H1 (cell line): Measurements from ENCODE around the gene FAR2. TPM values are rescaled to one million over a fixed set of nuclear protein-coding genes. Genes with fewer than 3 reads are reported as not detected.

Source experiments
- CTCF ChIA-PET: fragments of 300-600 bp; sonication (Branson Sonifier 250); formaldehyde crosslinking; loops from one replicate; lab custom pipeline; 2021; ENCODE audit not compliant: partially characterized antibody; lab: Charles Lee
- POLR2A ChIA-PET: fragments of 300-600 bp; sonication (Branson Sonifier 250); formaldehyde crosslinking; loops from one replicate; lab custom pipeline; 2021; ENCODE audit warnings: inconsistent platforms; ENCODE audit not compliant: partially characterized antibody; lab: Charles Lee
- DNase-seq, 2 experiments: peaks; one replicate each; pipeline versions ENCODE4 v3.0.0 to v3.0.0-alpha.2; 2010 to 2022; ENCODE audit warnings: low spot score in 2 of 2, low read depth in 1 of 2, mixed read lengths in 1 of 2
- FAIRE-seq: peaks from 2 replicates; lab custom pipeline; 2011; peaks lifted over from hg19 to GRCh38; lab: Jason Lieb, UNC
- H2AFZ ChIP-seq: 2 replicates; pipeline ENCODE4 v1.8.1; 2012; ENCODE audit warnings: low read length, inconsistent platforms
- H2AK5ac ChIP-seq: 2 replicates; pipeline ENCODE4 v1.6.1; 2013; ENCODE audit warnings: low read depth, low read length
- H2BK120ac ChIP-seq: replicated peaks from 2 replicates; pipeline ENCODE3; 2013; ENCODE audit warnings: low read depth, low read length, inconsistent platforms
- H2BK12ac ChIP-seq: 2 replicates; pipeline ENCODE4 v1.6.1; 2013; ENCODE audit warnings: low read depth, low read length
- H2BK15ac ChIP-seq: 2 replicates; pipeline ENCODE4 v1.6.1; 2013; ENCODE audit warnings: low read length
- H2BK20ac ChIP-seq: 2 replicates; pipeline ENCODE4 v1.6.1; 2013; ENCODE audit warnings: low read length
- H2BK5ac ChIP-seq: 2 replicates; pipeline ENCODE4 v1.6.1; 2013; ENCODE audit warnings: low read depth, low read length
- H3K14ac ChIP-seq: 2 replicates; pipeline ENCODE4 v1.6.1; 2013; ENCODE audit warnings: inconsistent platforms; ENCODE audit not compliant: insufficient read length
- H3K18ac ChIP-seq: 2 replicates; pipeline ENCODE4 v1.6.1; 2013; ENCODE audit warnings: low read length; ENCODE audit errors: extremely low read depth
- H3K23ac ChIP-seq: 2 replicates; pipeline ENCODE4 v1.6.1; 2013; ENCODE audit warnings: inconsistent platforms; ENCODE audit not compliant: insufficient read length
- H3K23me2 ChIP-seq: 2 replicates; pipeline ENCODE4 v1.6.1; 2013; ENCODE audit warnings: low read depth, low read length
- H3K27ac ChIP-seq: 2 replicates; pipeline ENCODE4 v1.6.1; 2011; ENCODE audit warnings: low read depth, low read length, inconsistent platforms
- H3K27me3 ChIP-seq, 4 experiments: replicated peaks in 1 of 4; 1 replicate in 1 of 4; 2 replicates in 3 of 4; pipeline versions ENCODE4 v1.6.1 to v1.8.1; 2011 to 2013; ENCODE audit warnings: low read length in 3 of 4, mild to moderate bottlenecking in 3 of 4, inconsistent platforms in 2 of 4, mixed read lengths in 2 of 4, moderate library complexity in 1 of 4; ENCODE audit not compliant: control insufficient read depth in 3 of 4, insufficient read depth in 3 of 4; ENCODE audit errors: extremely low read depth in 1 of 4
- H3K36me3 ChIP-seq, 4 experiments: 2 replicates each; pipeline versions ENCODE4 v1.6.1 to v1.8.1; 2011 to 2013; ENCODE audit warnings: mild to moderate bottlenecking in 4 of 4, low read length in 3 of 4, moderate library complexity in 2 of 4, control low read depth in 1 of 4, inconsistent platforms in 1 of 4; ENCODE audit not compliant: insufficient read depth in 4 of 4, control insufficient read depth in 2 of 4
- H3K4ac ChIP-seq: replicated peaks from 2 replicates; pipeline ENCODE3; 2013; ENCODE audit warnings: low read length, low read depth, mixed read lengths, inconsistent platforms; ENCODE audit not compliant: insufficient read length
- H3K4me1 ChIP-seq, 4 experiments: replicated peaks in 1 of 4; 1 replicate in 1 of 4; 2 replicates in 3 of 4; pipeline versions ENCODE4 v1.6.1 to v1.8.1; 2011 to 2013; ENCODE audit warnings: low read length in 3 of 4, inconsistent platforms in 2 of 4, mixed read lengths in 1 of 4; ENCODE audit not compliant: insufficient read depth in 4 of 4, control insufficient read depth in 3 of 4
- H3K4me2 ChIP-seq, 2 experiments: 2 replicates each; pipeline versions ENCODE4 v1.6.1 to v1.8.1; 2011 to 2013; ENCODE audit warnings: low read depth in 2 of 2, low read length in 2 of 2, control low read depth in 1 of 2, inconsistent platforms in 1 of 2, mild to moderate bottlenecking in 1 of 2; ENCODE audit not compliant: insufficient read depth in 1 of 2
- H3K4me3 ChIP-seq, 4 experiments: fragments of 200-600, 300-600 bp in 1 of 4; sonication (generic), shearing (Covaris generic), sonication (Bioruptor Twin) in 1 of 4; 2 replicates each; pipeline versions ENCODE4 v1.5.1 to v1.8.1; 2011 to 2016; ENCODE audit warnings: low read length in 4 of 4, low read depth in 3 of 4, control low read depth in 2 of 4, inconsistent platforms in 2 of 4, mild to moderate bottlenecking in 2 of 4, mixed read lengths in 1 of 4, moderate library complexity in 1 of 4; ENCODE audit not compliant: insufficient read depth in 2 of 4; ENCODE audit errors: extremely low read depth in 1 of 4
- H3K56ac ChIP-seq: replicated peaks from 2 replicates; pipeline ENCODE3; 2013; ENCODE audit warnings: low read depth, mild to moderate bottlenecking, mixed read lengths, low read length, inconsistent platforms; ENCODE audit not compliant: insufficient read length
- H3K79me1 ChIP-seq: 2 replicates; pipeline ENCODE4 v1.6.1; 2013; ENCODE audit warnings: low read depth, low read length, control low read depth
- H3K79me2 ChIP-seq, 2 experiments: 2 replicates each; pipeline versions ENCODE4 v1.6.1 to v1.8.1; 2012 to 2013; ENCODE audit warnings: low read length in 2 of 2, mild to moderate bottlenecking in 2 of 2, inconsistent platforms in 1 of 2; ENCODE audit not compliant: insufficient read depth in 2 of 2, control insufficient read depth in 1 of 2
- H3K9ac ChIP-seq, 4 experiments: replicated peaks in 1 of 4; 1 replicate in 1 of 4; 2 replicates in 3 of 4; pipeline versions ENCODE4 v1.6.1 to v1.8.1; 2011 to 2013; ENCODE audit warnings: low read depth in 3 of 4, low read length in 3 of 4, control low read depth in 2 of 4, mild to moderate bottlenecking in 2 of 4, moderate library complexity in 2 of 4, inconsistent platforms in 1 of 4; ENCODE audit errors: extremely low read depth in 1 of 4
- H3K9me3 ChIP-seq, 2 experiments: 2 replicates each; pipeline versions ENCODE4 v1.6.1 to v1.8.1; 2012 to 2013; ENCODE audit warnings: mild to moderate bottlenecking in 2 of 2, moderate library complexity in 2 of 2, control low read depth in 1 of 2, inconsistent platforms in 1 of 2, low read depth in 1 of 2, low read length in 1 of 2, mixed read lengths in 1 of 2; ENCODE audit not compliant: insufficient read depth in 2 of 2
- H4K20me1 ChIP-seq, 2 experiments: replicated peaks in 1 of 2; 2 replicates each; pipeline versions ENCODE3 to v1.8.1; 2011 to 2013; ENCODE audit warnings: inconsistent platforms in 2 of 2, low read length in 2 of 2, mild to moderate bottlenecking in 1 of 2; ENCODE audit not compliant: insufficient read depth in 2 of 2, control insufficient read depth in 1 of 2
- H4K5ac ChIP-seq: 2 replicates; pipeline ENCODE4 v1.6.1; 2013; ENCODE audit warnings: low read length, low read depth, mixed read lengths, inconsistent platforms; ENCODE audit not compliant: insufficient read length
- H4K8ac ChIP-seq: 2 replicates; pipeline ENCODE4 v1.8.0; 2013; ENCODE audit warnings: mild to moderate bottlenecking, moderate library complexity, low read length, inconsistent platforms; ENCODE audit not compliant: insufficient read depth; ENCODE audit errors: extremely low read depth
- H4K91ac ChIP-seq: replicated peaks from 2 replicates; pipeline ENCODE3; 2013; ENCODE audit warnings: low read length, mixed read lengths, inconsistent platforms; ENCODE audit not compliant: insufficient read length
- CBX8 ChIP-seq: fragments of 300-800, 300-1000 bp; sonication (generic); IDR thresholded peaks from 2 replicates; pipeline ENCODE4 v1.7.1; 2016; ENCODE audit warnings: low read depth, low read length, borderline replicate concordance
- CHD1 ChIP-seq: IDR thresholded peaks from 2 replicates; pipeline ENCODE4 v1.6.1; 2012; ENCODE audit warnings: low read depth, low read length, improper control_type of control experiment
- CTBP2 ChIP-seq: IDR thresholded peaks from 2 replicates; pipeline ENCODE4 v1.7.0; 2011; ENCODE audit warnings: borderline replicate concordance, mild to moderate bottlenecking, moderate library complexity, mixed read lengths, low read length; ENCODE audit not compliant: insufficient read depth, insufficient read length
- EGR1 ChIP-seq: IDR thresholded peaks from 2 replicates; pipeline ENCODE4 v1.6.1; 2011; ENCODE audit warnings: low read depth, low read length, borderline replicate concordance
- GTF2F1 ChIP-seq: IDR thresholded peaks from 2 replicates; pipeline ENCODE4 v1.6.1; 2012; ENCODE audit warnings: low read depth, low read length, improper control_type of control experiment, borderline replicate concordance
- POLR2A ChIP-seq, 2 experiments: IDR thresholded peaks; 1 replicate in 1 of 2; 2 replicates in 1 of 2; pipeline ENCODE4 v1.6.1; 2011; ENCODE audit warnings: low read depth in 2 of 2, low read length in 2 of 2, mild to moderate bottlenecking in 2 of 2; ENCODE audit errors: control extremely low read depth in 1 of 2
- RNF2 ChIP-seq: fragments of 200-900, 300-1000 bp; sonication (generic); IDR thresholded peaks from 2 replicates; pipeline ENCODE4 v1.7.1; 2016; ENCODE audit warnings: borderline replicate concordance, low read depth, mild to moderate bottlenecking, antibody characterized with exemption, low read length; ENCODE audit not compliant: poor library complexity, severe bottlenecking; ENCODE audit errors: missing control alignments
- RXRA ChIP-seq: IDR thresholded peaks from 2 replicates; pipeline ENCODE4 v1.6.1; 2011; ENCODE audit warnings: low read depth, mild to moderate bottlenecking, low read length, moderate library complexity; ENCODE audit not compliant: insufficient read depth
- SP2 ChIP-seq: IDR thresholded peaks from 2 replicates; pipeline ENCODE4 v1.6.1; 2012; ENCODE audit warnings: mild to moderate bottlenecking, low read length, inconsistent platforms
- SP4 ChIP-seq: IDR thresholded peaks from 2 replicates; pipeline ENCODE4 v1.6.1; 2012; ENCODE audit warnings: low read length, inconsistent platforms
- TAF7 ChIP-seq: optimal IDR thresholded peaks from 2 replicates; pipeline ENCODE3; 2011; ENCODE audit warnings: low read depth, mild to moderate bottlenecking, inconsistent platforms, low read length, moderate library complexity, borderline replicate concordance
- WGBS, 2 experiments: shearing (Covaris generic) in 1 of 2; methylation state at CpG; one replicate each; pipeline versions ENCODE4 v1.1.6 to v1.1.7; 2013 to 2015; ENCODE audit warnings: low lambda C conversion rate in 2 of 2, mixed read lengths in 2 of 2, inconsistent platforms in 1 of 2, low coverage in 1 of 2, missing lambda C conversion rate in 1 of 2; ENCODE audit not compliant: insufficient replicate concordance in 2 of 2, insufficient coverage in 1 of 2, insufficient read length in 1 of 2; ENCODE audit errors: extremely low coverage in 1 of 2, missing lambda C conversion rate in 1 of 2; 5-methylcytosine and 5-hydroxymethylcytosine counted together
- polyA plus RNA-seq, 7 experiments: library from polyadenylated mRNA; depleted of rRNA in 3 of 7; stranded (reverse) in 5 of 7; unstranded in 2 of 7; fragments of >200 nt in 5 of 7; fragments of 200-250 nt in 2 of 7; gene quantifications; 1 replicate in 5 of 7; 2 replicates in 1 of 7; 4 replicates in 1 of 7; pipeline versions ENCODE4 v1.2.1 to v1.2.3, GENCODE V29; 2011 to 2013; ENCODE audit warnings: missing spikeins in 2 of 7, mixed read lengths in 2 of 7
- total RNA-seq: library from RNA; stranded (reverse); fragmentation: NEBNext Ultra II Directional; extraction: Animal tissue kit (Norgen Biotek cat#: 25700); gene quantifications from 2 replicates; pipeline ENCODE4 v1.2.1, GENCODE V29; 2021

Gene FAR2
- total and polyA plus RNA-seq, 2 of the 8 experiments (the other 6 are each of a cell fraction or from before 2014, with no cell fraction given), result 24.0 to 24.1 TPM

- Histone ChIP-seq H4K20me1 (no peaks in the 10 kb centered on the region), H2BK15ac (no peak overlapping the region), H2BK120ac (no peak overlapping the region), H3K9me3 (no peaks in the 10 kb centered on the region), H2AK5ac (no peak overlapping the region), H3K79me2 (no peaks in the 10 kb centered on the region), H3K27ac (no peak overlapping the region), H2BK5ac (no peak overlapping the region), H3K18ac (no peak overlapping the region), H3K36me3 (no peaks in the 10 kb centered on the region), H4K91ac (no peak overlapping the region), H2BK20ac (no peak overlapping the region), H3K79me1 (no peaks in the 10 kb centered on the region), H2BK12ac (no peak overlapping the region), H4K5ac (no peak overlapping the region), H3K4me1 (peaks cover 0 to 6% (median 0%) of the 10 kb centered on the region in 4 experiments; a peak in 1 of 7 replicates), H3K4me3 (no peak overlapping the region), H3K4ac (no peak overlapping the region), H3K23ac (no peak overlapping the region), H3K23me2 (no peaks in the 10 kb centered on the region; the same call in 1 of the 2 replicates), H3K9ac (no peak overlapping the region), H3K27me3 (no peaks in the 10 kb centered on the region), H3K14ac (no peak overlapping the region), H3K4me2 (no peak overlapping the region), H2AFZ (no peak overlapping the region), H3K56ac (no peak overlapping the region), H4K8ac (no peak overlapping the region)
- CTCF ChIA-PET, result interaction anchor here (0.9 kb wide), 1 partner anchor 1021 kb away, joined by 3 read pairs; no protein-coding TSS in a partner anchor
- FAIRE-seq, result no peak
- WGBS, 2 experiments, result 100% methylated on average over 2 of the region's 2 CpGs; no CpG with 5 or more reads in 1 of the 2 experiments
- POLR2A ChIA-PET, result no interaction called here
- DNase-seq, result no peak
- no peak for TF ChIP-seq CHD1
- TF ChIP-seq CTBP2, result no peak
- TF ChIP-seq GTF2F1, result no peak
- TF ChIP-seq EGR1, result no peak
- no peak for TF ChIP-seq SP2
- no peak for TF ChIP-seq POLR2A (IDR thresholded peaks at IDR 0.05; ENCODE audit: control extremely low read depth in 1 of 2, low read depth in 2 of 2, low read length in 2 of 2)
- TF ChIP-seq RNF2, result no peak
- TF ChIP-seq TAF7, result no peak
- TF ChIP-seq CBX8, result no peak
- TF ChIP-seq RXRA, result no peak
- TF ChIP-seq SP4, result no peak
These were observed 59.0 kb downstream of the FAR2 start for GRCh38 chr12:29208060-29208459.
